DMS114 treated with DMSO at 0.1 percent for 48 hours (cell line): ENCODE results near the gene TRIM61.
"Not testable (repeated sequence)": the region's sequence is repeated elsewhere in the genome, so short reads cannot be mapped to it uniquely, and the experiment has no call there.

Source experiments
- DNase-seq: peaks from one replicate; lab custom pipeline; 2025; ENCODE audit not compliant: unreplicated experiment; lab: John Stamatoyannopoulos, UW

The TRIM61 gene

GRCh38 chr4:164977243-164978164 lies at the start of gene TRIM61:
Gene TRIM61 (minus strand): TSS chr4:164977657. CDS start chr4:164970002, 7,655 bp downstream.
- DNase-seq: no peak

GRCh38 chr4:165025782-165026181 lies 48.3 kb upstream of the TRIM61 start:
- not testable (repeated sequence) for DNase-seq

GRCh38 chr4:165019995-165020394 lies 42.5 kb upstream of the TRIM61 start:
- not testable (repeated sequence) for DNase-seq

- no peak for DNase-seq
Observed at GRCh38 chr4:165016971-165017370, 39.5 kb upstream of the TRIM61 start.

- DNase-seq: no peak
Observed at GRCh38 chr4:165013691-165014090, 36.2 kb upstream of the TRIM61 start.

GRCh38 chr4:165011403-165011802 lies 33.9 kb upstream of the TRIM61 start:
- DNase-seq: no peak

- no peak for DNase-seq
Observed at GRCh38 chr4:165010991-165011390, 33.5 kb upstream of the TRIM61 start.

GRCh38 chr4:165010487-165010886 lies 33.0 kb upstream of the TRIM61 start:
- DNase-seq: no peak

- no peak for DNase-seq
Observed at GRCh38 chr4:165009493-165010227, 32.2 kb upstream of the TRIM61 start.

GRCh38 chr4:165006886-165007285 lies 29.4 kb upstream of the TRIM61 start:
- DNase-seq: no peak

GRCh38 chr4:165006456-165006855 lies 29.0 kb upstream of the TRIM61 start:
- no peak for DNase-seq

- DNase-seq: no peak
Observed at GRCh38 chr4:165005352-165005925, 28.0 kb upstream of the TRIM61 start.

GRCh38 chr4:165001957-165002356 lies 24.5 kb upstream of the TRIM61 start:
- not testable (repeated sequence) for DNase-seq

GRCh38 chr4:164998526-164999080 lies 21.1 kb upstream of the TRIM61 start:
- DNase-seq: not testable (repeated sequence)

GRCh38 chr4:164997941-164998340 lies 20.5 kb upstream of the TRIM61 start:
- DNase-seq: no peak

GRCh38 chr4:164997324-164997723 lies 19.9 kb upstream of the TRIM61 start:
- DNase-seq: peak; percentile 14

GRCh38 chr4:164996123-164996522 lies 18.7 kb upstream of the TRIM61 start:
- not testable (repeated sequence) for DNase-seq

- not testable (repeated sequence) for DNase-seq
Observed at GRCh38 chr4:164990786-164991185, 13.3 kb upstream of the TRIM61 start.

- no peak for DNase-seq
Observed at GRCh38 chr4:164989471-164989870, 12.0 kb upstream of the TRIM61 start.

- DNase-seq: not testable (repeated sequence)
Observed at GRCh38 chr4:164971929-164972328, 5.5 kb downstream of the TRIM61 start.

GRCh38 chr4:164959896-164960295 lies 17.6 kb downstream of the TRIM61 start:
- no peak for DNase-seq
